ENCODE results near the gene CLK3. TPM values are rescaled to one million over a fixed set of nuclear protein-coding genes. Genes with fewer than 3 reads are reported as not detected.

Gene CLK3
- total RNA-seq, 1 donor from 2014 or later: 53.1 TPM

DNA sequence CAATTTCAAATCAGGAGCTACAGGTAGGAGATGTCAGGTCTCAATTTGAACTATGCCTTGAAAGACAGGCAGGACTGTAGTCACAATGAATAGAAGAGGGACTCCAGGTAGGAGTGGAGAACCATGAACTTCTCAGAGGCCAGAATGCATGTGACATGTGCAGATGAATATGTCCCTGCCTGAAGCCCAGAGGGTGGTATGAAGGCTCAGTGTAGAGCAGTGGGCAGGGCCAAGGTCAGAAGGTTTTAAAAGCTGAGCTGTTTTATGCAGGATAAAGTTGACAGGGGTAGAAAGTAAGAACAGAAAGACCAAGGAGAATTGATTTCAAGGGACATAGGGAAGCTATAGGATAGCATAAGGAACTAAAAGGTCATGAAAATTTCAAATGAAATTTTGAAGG is 30.8 kb downstream of the CLK3 start:
- Histone ChIP-seq H3K9me3 (replicated peaks) (no peaks in the 10 kb centered on the region), H3K36me3 (peaks cover 13% of the 10 kb centered on the region), H3K27me3 (ENCODE audit: low read depth) (no peaks in the 10 kb centered on the region), H3K27ac (replicated peaks) (no peak overlapping the region), H3K4me3 (no peak overlapping the region), H3K4me1 (peaks cover 72% of the 10 kb centered on the region)
- intact Hi-C loops (cut with micrococcal nuclease): no loop called here
- no peak for TF ChIP-seq CTCF (IDR thresholded peaks at IDR 0.05; ENCODE audit: borderline replicate concordance)
- no peak for DNase-seq

GRCh38 chr15:74648051-74648842 is 32.6 kb downstream of the CLK3 start:
- H3K27me3 ChIP-seq (ENCODE audit: low read depth): no peaks in the 10 kb centered on the region
- no peaks in the 10 kb centered on the region for H3K9me3 ChIP-seq (replicated peaks)
- intact Hi-C loops (cut with micrococcal nuclease): no loop called here
- no peak overlapping the region for H3K27ac ChIP-seq (replicated peaks)
- TF ChIP-seq CTCF (IDR thresholded peaks at IDR 0.05; ENCODE audit: borderline replicate concordance): no peak
- DNase-seq: no peak
- H3K4me1 ChIP-seq: peaks cover 72% of the 10 kb centered on the region
- H3K36me3 ChIP-seq: peaks cover 8% of the 10 kb centered on the region
- no peak overlapping the region for H3K4me3 ChIP-seq

DNA sequence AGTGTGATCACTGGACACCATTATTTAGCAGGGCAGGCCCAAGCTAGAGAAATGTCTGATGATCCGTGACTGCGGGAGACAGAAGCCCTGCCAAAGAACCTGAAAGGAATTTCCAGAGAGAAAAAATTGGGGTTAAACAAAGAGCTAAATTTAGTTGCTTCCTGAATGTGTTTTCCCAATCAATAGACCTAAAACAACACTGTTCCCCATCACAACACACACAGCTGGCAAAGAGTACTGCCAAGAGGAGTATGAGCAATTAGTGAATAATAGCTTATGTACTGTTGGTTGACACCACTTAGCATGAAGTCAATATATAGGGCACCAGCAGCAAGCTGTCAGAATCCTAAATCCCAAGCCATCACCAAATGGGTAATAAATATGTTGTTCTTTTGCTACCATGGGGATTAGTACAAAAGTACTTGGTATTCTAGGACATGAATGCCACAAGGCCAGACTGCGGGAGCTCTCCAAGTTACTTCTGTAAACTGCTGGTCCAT is 35.7 kb downstream of the CLK3 start:
- Histone ChIP-seq H3K4me1 (peaks cover 83% of the 10 kb centered on the region), H3K9me3 (replicated peaks) (no peaks in the 10 kb centered on the region), H3K4me3 (no peak overlapping the region), H3K36me3 (peaks cover 8% of the 10 kb centered on the region), H3K27ac (replicated peaks) (peak overlapping the region; percentile 70), H3K27me3 (ENCODE audit: low read depth) (no peaks in the 10 kb centered on the region)
- intact Hi-C loops (cut with micrococcal nuclease): no loop called here
- TF ChIP-seq CTCF (IDR thresholded peaks at IDR 0.05; ENCODE audit: borderline replicate concordance): no peak
- DNase-seq: no peak

DNA sequence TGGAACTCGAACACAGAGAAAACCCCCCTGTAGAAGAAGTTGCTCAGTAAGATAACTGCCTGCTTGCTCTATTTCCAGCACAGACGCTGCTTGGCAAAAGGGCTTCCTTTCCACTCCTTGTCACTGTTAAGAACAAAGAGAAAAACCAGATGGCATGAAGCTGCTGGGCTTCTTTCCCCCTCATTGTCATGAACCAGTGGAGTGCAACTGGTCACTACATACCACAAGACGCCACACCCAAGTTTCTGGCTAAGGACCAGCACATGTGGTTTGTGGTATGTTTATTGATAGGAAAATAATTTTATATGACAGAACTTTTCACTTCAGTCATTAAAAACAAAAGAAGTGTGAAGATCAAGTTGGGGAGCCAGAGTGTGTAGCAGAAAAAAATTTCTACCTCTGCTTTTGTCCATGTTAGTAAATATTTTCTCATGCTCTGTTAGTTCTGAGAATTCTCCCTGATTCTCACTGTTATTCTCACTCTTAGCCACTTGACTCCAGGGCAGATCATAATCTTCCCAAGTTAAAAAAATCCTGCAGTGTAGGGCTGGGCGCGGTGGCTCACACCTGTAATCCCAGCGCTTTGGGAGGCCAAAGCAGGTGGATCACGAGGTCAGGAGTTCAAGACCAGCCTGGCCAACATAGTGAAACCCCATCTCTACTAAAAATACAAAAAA is 37.9 kb downstream of the CLK3 start:
- intact Hi-C loops (cut with micrococcal nuclease): no loop called here
- no peaks in the 10 kb centered on the region for H3K9me3 ChIP-seq (replicated peaks)
- peaks cover 80% of the 10 kb centered on the region for H3K4me1 ChIP-seq
- H3K27ac ChIP-seq (replicated peaks): peak overlapping the region; percentile 70
- H3K36me3 ChIP-seq: no peaks in the 10 kb centered on the region
- no peak for DNase-seq
- H3K4me3 ChIP-seq: no peak overlapping the region
- H3K27me3 ChIP-seq (ENCODE audit: low read depth): no peaks in the 10 kb centered on the region
- TF ChIP-seq CTCF (IDR thresholded peaks at IDR 0.05; ENCODE audit: borderline replicate concordance): no peak

- no peaks in the 10 kb centered on the region for H3K36me3 ChIP-seq
- intact Hi-C loops (cut with micrococcal nuclease): no loop called here
- H3K4me3 ChIP-seq: no peak overlapping the region
- no peak for DNase-seq
- TF ChIP-seq CTCF (IDR thresholded peaks at IDR 0.05; ENCODE audit: borderline replicate concordance): no peak
- H3K27me3 ChIP-seq (ENCODE audit: low read depth): no peaks in the 10 kb centered on the region
- H3K27ac ChIP-seq (replicated peaks): no peak overlapping the region
- H3K9me3 ChIP-seq (replicated peaks): no peaks in the 10 kb centered on the region
- H3K4me1 ChIP-seq: peaks cover 70% of the 10 kb centered on the region
Measured at GRCh38 chr15:74655424-74655823, 39.8 kb downstream of the CLK3 start.
